SU-DHL-6 (cell line): ENCODE data around the gene MED31.

ENCODE experiments used
- H2AFZ ChIP-seq: fragments of 200-600 bp; sonication (generic); 2 replicates; pipeline ENCODE4 v1.6.1; 2014; ENCODE audit warnings: low read depth, mild to moderate bottlenecking, moderate library complexity, mixed read lengths, antibody characterized with exemption, low read length; ENCODE audit not compliant: severe bottlenecking
- H3F3A ChIP-seq: fragments of 200-600 bp; shearing (Covaris generic); 2 replicates; pipeline ENCODE4 v1.6.0; 2016; ENCODE audit warnings: antibody characterized with exemption, mild to moderate bottlenecking; ENCODE audit not compliant: insufficient read depth
- H3K27ac ChIP-seq: fragments of 200-600 bp; sonication (generic); 2 replicates; pipeline ENCODE4 v1.5.1; 2016; ENCODE audit warnings: low read depth, mild to moderate bottlenecking, low read length, moderate library complexity, mixed read lengths
- H3K27me3 ChIP-seq: fragments of 200-600 bp; sonication (generic), shearing (Covaris generic); 2 replicates; pipeline ENCODE4 v1.6.0; 2014; ENCODE audit warnings: mild to moderate bottlenecking, low read length
- H3K36me3 ChIP-seq: fragments of 200-600 bp; sonication (generic); 2 replicates; pipeline ENCODE4 v1.6.1; 2014; ENCODE audit warnings: mild to moderate bottlenecking, low read length, mixed read lengths
- H3K4me2 ChIP-seq: fragments of 300-600, 200-600 bp; shearing (Covaris generic), sonication (generic); 2 replicates; pipeline ENCODE4 v1.6.0; 2014; ENCODE audit warnings: low read length, low read depth, mild to moderate bottlenecking; ENCODE audit not compliant: poor library complexity, severe bottlenecking
- H3K4me3 ChIP-seq: fragments of 200-600 bp; sonication (generic); 2 replicates; pipeline ENCODE4 v1.5.1; 2014; ENCODE audit warnings: antibody characterized with exemption, low read length, mild to moderate bottlenecking, mixed read lengths; ENCODE audit not compliant: insufficient read depth, poor library complexity, severe bottlenecking
- H3K79me2 ChIP-seq: fragments of 200-600 bp; sonication (generic); 2 replicates; pipeline ENCODE4 v1.6.1; 2014; ENCODE audit warnings: mild to moderate bottlenecking, low read length, moderate library complexity; ENCODE audit not compliant: insufficient read depth
- H3K9ac ChIP-seq: fragments of 200-600 bp; sonication (generic); 2 replicates; pipeline ENCODE4 v1.7.0; 2014; ENCODE audit warnings: mild to moderate bottlenecking, low read length
- H3K9me2 ChIP-seq: fragments of 200-600 bp; sonication (generic); replicated peaks from 2 replicates; pipeline ENCODE4 v1.6.1; 2014; ENCODE audit warnings: low read length; ENCODE audit not compliant: insufficient read depth
- H3K9me3 ChIP-seq: fragments of 200-600 bp; sonication (generic); 2 replicates; pipeline ENCODE4 v1.6.1; 2014; ENCODE audit warnings: low read length, mixed read lengths; ENCODE audit not compliant: insufficient read depth
- H4K20me1 ChIP-seq: fragments of 200-600 bp; sonication (generic); 2 replicates; pipeline ENCODE4 v1.6.1; 2014; ENCODE audit warnings: low read depth, mild to moderate bottlenecking, antibody characterized with exemption, low read length, moderate library complexity, mixed read lengths
- EZH2phosphoT487 ChIP-seq: fragments of 200-600 bp; sonication (generic), shearing (Covaris generic); conservative IDR thresholded peaks from 2 replicates; pipeline ENCODE4 v1.6.1; 2018; ENCODE audit warnings: mild to moderate bottlenecking, antibody characterized with exemption, low read length, moderate library complexity, mixed read lengths
- TF ChIP-seq, protein P1 (sequence below): fragments of 200-600 bp; sonication (generic); IDR thresholded peaks from one replicate; pipeline ENCODE4 v1.5.1; 2017; ENCODE audit warnings: antibody characterized with exemption, mild to moderate bottlenecking, low read length, moderate library complexity; ENCODE audit not compliant: insufficient read depth, poor library complexity, severe bottlenecking

Gene MED31

DNA sequence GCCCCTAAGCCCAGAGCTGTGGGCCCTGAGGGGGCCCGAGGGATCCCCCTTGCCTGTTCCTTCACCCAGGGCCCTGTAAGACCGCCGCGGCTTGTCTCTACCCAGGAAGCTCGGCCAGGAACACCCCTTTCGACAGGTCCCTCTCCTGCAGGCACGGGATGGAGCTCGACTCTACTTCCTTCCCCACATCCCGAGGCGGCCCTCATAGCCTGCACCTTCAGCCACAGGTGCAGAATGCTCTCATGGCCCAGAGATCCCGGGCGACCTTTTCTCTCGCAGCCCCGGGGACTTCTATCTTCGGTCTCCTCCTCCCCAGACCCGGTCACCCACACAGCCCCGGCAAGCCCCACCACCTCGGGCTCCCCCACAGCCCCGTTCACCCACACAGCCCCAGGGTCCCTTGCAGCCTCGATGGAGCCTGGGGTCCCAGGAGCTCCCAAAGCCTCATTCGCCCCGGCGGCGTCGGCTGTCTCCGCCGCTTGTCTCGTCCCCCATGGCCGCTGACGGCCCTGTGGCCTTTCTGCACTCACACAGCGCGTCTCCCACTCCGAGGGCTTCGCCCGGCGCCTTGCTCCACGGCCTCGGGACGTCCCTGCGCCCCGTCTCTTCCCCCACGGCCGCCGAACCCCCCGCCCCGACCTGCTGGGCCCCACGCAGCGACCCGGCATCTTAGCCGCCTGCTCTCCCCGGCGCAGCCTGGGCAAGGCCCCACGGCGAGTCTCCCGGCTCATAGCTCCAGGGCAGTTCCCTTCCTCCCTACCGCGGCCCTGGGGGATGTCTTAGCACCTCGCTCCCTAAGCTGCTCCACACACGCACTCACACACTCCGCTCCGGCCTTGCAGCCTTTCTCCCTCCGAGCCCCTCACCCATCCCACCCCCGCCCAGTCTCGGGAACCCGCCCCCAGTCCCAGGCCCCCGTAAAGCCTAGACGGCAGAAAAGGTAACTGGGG lies 11.5 kb downstream of the MED31 start:
- Histone ChIP-seq H3K9me3 (no peaks in the 10 kb centered on the region), H3F3A (peaks cover 5% of the 10 kb centered on the region; the same call in 1 of the 2 replicates), H3K9ac (peak overlapping the region; percentile 80), H3K4me2 (peak overlapping the region; percentile 74), H3K9me2 (no peaks in the 10 kb centered on the region), H4K20me1 (no peaks in the 10 kb centered on the region), H2AFZ (peak overlapping the region; percentile 95), H3K79me2 (peaks cover 15% of the 10 kb centered on the region), H3K36me3 (no peaks in the 10 kb centered on the region; the same call in 1 of the 2 replicates), H3K27me3 (no peaks in the 10 kb centered on the region), H3K4me3 (peak overlapping the region; percentile 82), H3K27ac (peak overlapping the region; percentile 83)
- TF ChIP-seq, protein P1, sequence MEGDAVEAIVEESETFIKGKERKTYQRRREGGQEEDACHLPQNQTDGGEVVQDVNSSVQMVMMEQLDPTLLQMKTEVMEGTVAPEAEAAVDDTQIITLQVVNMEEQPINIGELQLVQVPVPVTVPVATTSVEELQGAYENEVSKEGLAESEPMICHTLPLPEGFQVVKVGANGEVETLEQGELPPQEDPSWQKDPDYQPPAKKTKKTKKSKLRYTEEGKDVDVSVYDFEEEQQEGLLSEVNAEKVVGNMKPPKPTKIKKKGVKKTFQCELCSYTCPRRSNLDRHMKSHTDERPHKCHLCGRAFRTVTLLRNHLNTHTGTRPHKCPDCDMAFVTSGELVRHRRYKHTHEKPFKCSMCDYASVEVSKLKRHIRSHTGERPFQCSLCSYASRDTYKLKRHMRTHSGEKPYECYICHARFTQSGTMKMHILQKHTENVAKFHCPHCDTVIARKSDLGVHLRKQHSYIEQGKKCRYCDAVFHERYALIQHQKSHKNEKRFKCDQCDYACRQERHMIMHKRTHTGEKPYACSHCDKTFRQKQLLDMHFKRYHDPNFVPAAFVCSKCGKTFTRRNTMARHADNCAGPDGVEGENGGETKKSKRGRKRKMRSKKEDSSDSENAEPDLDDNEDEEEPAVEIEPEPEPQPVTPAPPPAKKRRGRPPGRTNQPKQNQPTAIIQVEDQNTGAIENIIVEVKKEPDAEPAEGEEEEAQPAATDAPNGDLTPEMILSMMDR = no peak
- no peak for TF ChIP-seq EZH2phosphoT487

GRCh38 chr17:6639014-6639585 lies 12.3 kb downstream of the MED31 start:
- Histone ChIP-seq H3K27me3 (no peaks in the 10 kb centered on the region), H3K9me3 (no peaks in the 10 kb centered on the region), H3K4me3 (peak overlapping the region; percentile 82), H4K20me1 (no peaks in the 10 kb centered on the region), H3K9me2 (no peaks in the 10 kb centered on the region), H3K27ac (no peak overlapping the region), H3K79me2 (peaks cover 15% of the 10 kb centered on the region), H3F3A (peaks cover 2% of the 10 kb centered on the region; the same call in 1 of the 2 replicates), H2AFZ (no peak overlapping the region), H3K9ac (peak overlapping the region; percentile 80), H3K4me2 (peak overlapping the region; percentile 74), H3K36me3 (no peaks in the 10 kb centered on the region)
- TF ChIP-seq, protein P1 = no peak
- no peak for TF ChIP-seq EZH2phosphoT487

DNA sequence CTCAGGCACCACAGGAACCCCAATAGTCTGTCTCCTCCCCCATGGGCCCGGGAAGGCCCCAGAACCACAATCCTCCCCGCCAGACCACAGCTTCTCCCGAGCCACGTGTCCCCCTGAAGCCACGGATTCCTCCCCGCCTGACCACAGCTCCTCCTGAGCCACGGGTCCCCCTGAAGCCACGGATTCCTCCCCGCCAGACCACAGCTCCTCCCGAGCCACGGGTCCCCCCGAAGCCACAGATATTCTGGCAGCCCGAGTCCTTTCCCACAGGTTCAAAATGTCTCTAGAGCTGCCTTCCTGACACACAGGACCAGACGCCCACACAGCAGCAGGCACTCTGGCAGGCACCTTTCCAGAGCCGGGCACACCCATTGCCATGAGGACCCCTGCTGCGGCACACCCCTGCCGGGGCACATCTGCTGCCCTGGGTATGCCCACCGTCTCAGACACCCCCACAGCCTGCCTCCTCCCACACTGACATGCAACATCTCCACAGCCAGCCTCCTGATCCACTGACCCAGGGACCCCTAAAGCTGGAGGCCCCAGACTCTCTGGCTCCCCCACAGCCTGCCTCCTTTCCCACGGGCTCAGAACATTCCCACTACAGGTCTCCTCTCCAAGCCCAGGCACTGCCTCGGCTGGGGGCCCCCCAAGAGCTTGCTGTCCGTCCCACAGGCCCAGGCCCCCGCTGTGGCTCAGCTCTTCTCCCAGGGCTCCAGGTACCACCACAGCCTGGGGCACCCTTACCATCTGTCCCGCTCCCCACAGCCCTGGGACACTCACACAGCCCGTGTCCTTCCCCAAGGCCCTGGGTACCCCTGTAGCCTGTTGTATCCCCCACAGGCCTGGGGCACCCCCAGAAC lies 13.1 kb downstream of the MED31 start:
- H3K27ac ChIP-seq = no peak overlapping the region
- H3K9me3 ChIP-seq = no peaks in the 10 kb centered on the region
- H4K20me1 ChIP-seq = no peaks in the 10 kb centered on the region
- no peak overlapping the region for H3K9ac ChIP-seq
- no peak overlapping the region for H2AFZ ChIP-seq
- H3F3A ChIP-seq = no peaks in the 10 kb centered on the region; the same call in 1 of the 2 replicates
- H3K9me2 ChIP-seq = no peaks in the 10 kb centered on the region
- H3K27me3 ChIP-seq = no peaks in the 10 kb centered on the region
- H3K79me2 ChIP-seq = peaks cover 15% of the 10 kb centered on the region
- H3K36me3 ChIP-seq = peaks cover 6% of the 10 kb centered on the region; the same call in 1 of the 2 replicates
- TF ChIP-seq, protein P1 = no peak
- TF ChIP-seq EZH2phosphoT487 = no peak
- no peak overlapping the region for H3K4me3 ChIP-seq
- H3K4me2 ChIP-seq = no peak overlapping the region
